Neural cell (in vitro differentiated cells): ENCODE data around the gene LMOD3. TPM values are rescaled to one million over a fixed set of nuclear protein-coding genes. Genes with fewer than 3 reads are reported as not detected.

Source experiments
- H2AFZ ChIP-seq: fragments of 200-600, 300-800 bp; sonication (generic), shearing (Covaris generic); 2 replicates; pipeline ENCODE4 v1.6.0; 2014; ENCODE audit warnings: low read depth, mild to moderate bottlenecking, antibody characterized with exemption, low read length, moderate library complexity
- H3F3A ChIP-seq: fragments of 200-600 bp; shearing (Covaris generic); 2 replicates; pipeline ENCODE4 v1.6.1; 2016; ENCODE audit warnings: mild to moderate bottlenecking, moderate library complexity, mixed read lengths, antibody characterized with exemption, low read length; ENCODE audit not compliant: insufficient read depth, poor library complexity, severe bottlenecking
- H3K27ac ChIP-seq: fragments of 200-600, 300-800 bp; sonication (generic), shearing (Covaris generic); 2 replicates; pipeline ENCODE4 v1.5.1; 2014; ENCODE audit warnings: mild to moderate bottlenecking, low read length, moderate library complexity
- H3K27me3 ChIP-seq: fragments of 300-800, 200-600 bp; sonication (generic), shearing (Covaris generic); 2 replicates; pipeline ENCODE4 v1.6.0; 2014; ENCODE audit warnings: mild to moderate bottlenecking, low read depth, low read length, moderate library complexity; ENCODE audit not compliant: insufficient read depth
- H3K36me3 ChIP-seq: fragments of 300-800, 200-600 bp; sonication (generic), shearing (Covaris generic); 2 replicates; pipeline ENCODE4 v1.5.1; 2014; ENCODE audit warnings: mild to moderate bottlenecking, antibody characterized with exemption, low read length, moderate library complexity; ENCODE audit not compliant: insufficient read depth
- H3K4me2 ChIP-seq: fragments of 300-800, 200-600 bp; sonication (generic), shearing (Covaris generic); 2 replicates; pipeline ENCODE4 v1.6.0; 2014; ENCODE audit warnings: mild to moderate bottlenecking, low read length
- H3K4me3 ChIP-seq: fragments of 300-800, 200-600 bp; sonication (generic), shearing (Covaris generic); 2 replicates; pipeline ENCODE4 v1.5.1; 2014; ENCODE audit warnings: mild to moderate bottlenecking, low read length, moderate library complexity
- H3K79me2 ChIP-seq: fragments of 200-600 bp; shearing (Covaris generic); replicated peaks from 2 replicates; pipeline ENCODE4 v1.6.0; 2014; ENCODE audit warnings: mild to moderate bottlenecking, low read length, moderate library complexity; ENCODE audit not compliant: insufficient read depth
- H3K9ac ChIP-seq: fragments of 300-800, 200-600 bp; sonication (generic), shearing (Covaris generic); 2 replicates; pipeline ENCODE4 v1.6.1; 2016; ENCODE audit warnings: mild to moderate bottlenecking, low read length, mixed read lengths
- H3K9me2 ChIP-seq: fragments of 200-600 bp; shearing (Covaris generic); 2 replicates; pipeline ENCODE4 v1.6.1; 2016; ENCODE audit warnings: mild to moderate bottlenecking, low read length, mixed read lengths; ENCODE audit not compliant: insufficient read depth
- H3K9me3 ChIP-seq: fragments of 200-600, 300-800 bp; sonication (generic), shearing (Covaris generic); 2 replicates; pipeline ENCODE4 v1.6.1; 2016; ENCODE audit warnings: mild to moderate bottlenecking, mixed run types, low read length, moderate library complexity, mixed read lengths
- H4K20me1 ChIP-seq: fragments of 200-600 bp; shearing (Covaris generic); 2 replicates; pipeline ENCODE4 v1.6.1; 2016; ENCODE audit warnings: mild to moderate bottlenecking, mixed run types; ENCODE audit not compliant: insufficient read depth
- EP300 ChIP-seq: fragments of 450-650 bp; conservative IDR thresholded peaks from 2 replicates; pipeline ENCODE4 v1.6.1; 2014; ENCODE audit warnings: antibody characterized with exemption, mild to moderate bottlenecking, moderate library complexity; ENCODE audit not compliant: poor library complexity, severe bottlenecking
- EZH2 ChIP-seq: fragments of 200-600, 300-800 bp; shearing (Covaris generic), sonication (generic); IDR thresholded peaks from 2 replicates; pipeline ENCODE4 v1.6.1; 2014; ENCODE audit warnings: antibody characterized with exemption, low read length, borderline replicate concordance, mild to moderate bottlenecking; ENCODE audit not compliant: insufficient read depth, poor library complexity, severe bottlenecking
- MXI1 ChIP-seq: fragments of 450-650 bp; conservative IDR thresholded peaks from 2 replicates; pipeline ENCODE4 v1.6.1; 2014; ENCODE audit warnings: antibody characterized with exemption, mild to moderate bottlenecking; ENCODE audit not compliant: poor library complexity, severe bottlenecking
- POLR2AphosphoS5 ChIP-seq: IDR thresholded peaks from 2 replicates; pipeline ENCODE4 v1.6.1; 2012
- RAD21 ChIP-seq: fragments of 450-650 bp; conservative IDR thresholded peaks from 2 replicates; pipeline ENCODE4 v1.6.1; 2014; ENCODE audit warnings: antibody characterized with exemption, mild to moderate bottlenecking, moderate library complexity
- REST ChIP-seq: IDR thresholded peaks from 2 replicates; pipeline ENCODE4 v1.6.1; 2012; ENCODE audit warnings: borderline replicate concordance
- SMC3 ChIP-seq: fragments of 450-650 bp; conservative IDR thresholded peaks from 2 replicates; pipeline ENCODE4 v1.6.1; 2014; ENCODE audit warnings: antibody characterized with exemption, mild to moderate bottlenecking, moderate library complexity; ENCODE audit not compliant: poor library complexity
- TAF1 ChIP-seq: IDR thresholded peaks from 2 replicates; pipeline ENCODE4 v1.6.1; 2012; ENCODE audit warnings: low read depth
- polyA plus RNA-seq: library from polyadenylated mRNA; depleted of rRNA; stranded (reverse); fragments of >200 nt; gene quantifications from 2 replicates; pipeline ENCODE4 v1.2.3, GENCODE V29; 2014
- TF ChIP-seq, protein P1 (sequence below): fragments of 450-650 bp; IDR thresholded peaks from 2 replicates; pipeline ENCODE4 v1.5.1; 2014; ENCODE audit warnings: antibody characterized with exemption, mild to moderate bottlenecking, moderate library complexity; ENCODE audit not compliant: poor library complexity, severe bottlenecking

LMOD3 gene
- polyA plus RNA-seq, 1 donor from 2014 or later, result not detected

- Histone ChIP-seq H3K79me2 (no peaks in the 10 kb centered on the region), H3K27ac (no peak overlapping the region), H3K9me3 (no peaks in the 10 kb centered on the region), H3F3A (no peaks in the 10 kb centered on the region), H3K9me2 (no peaks in the 10 kb centered on the region), H3K27me3 (no peaks in the 10 kb centered on the region), H3K4me3 (no peak overlapping the region), H3K4me2 (no peak overlapping the region), H2AFZ (no peak overlapping the region), H4K20me1 (no peaks in the 10 kb centered on the region), H3K9ac (no peak overlapping the region), H3K36me3 (no peaks in the 10 kb centered on the region)
- no peak for TF ChIP-seq MXI1
- TF ChIP-seq, protein P1, sequence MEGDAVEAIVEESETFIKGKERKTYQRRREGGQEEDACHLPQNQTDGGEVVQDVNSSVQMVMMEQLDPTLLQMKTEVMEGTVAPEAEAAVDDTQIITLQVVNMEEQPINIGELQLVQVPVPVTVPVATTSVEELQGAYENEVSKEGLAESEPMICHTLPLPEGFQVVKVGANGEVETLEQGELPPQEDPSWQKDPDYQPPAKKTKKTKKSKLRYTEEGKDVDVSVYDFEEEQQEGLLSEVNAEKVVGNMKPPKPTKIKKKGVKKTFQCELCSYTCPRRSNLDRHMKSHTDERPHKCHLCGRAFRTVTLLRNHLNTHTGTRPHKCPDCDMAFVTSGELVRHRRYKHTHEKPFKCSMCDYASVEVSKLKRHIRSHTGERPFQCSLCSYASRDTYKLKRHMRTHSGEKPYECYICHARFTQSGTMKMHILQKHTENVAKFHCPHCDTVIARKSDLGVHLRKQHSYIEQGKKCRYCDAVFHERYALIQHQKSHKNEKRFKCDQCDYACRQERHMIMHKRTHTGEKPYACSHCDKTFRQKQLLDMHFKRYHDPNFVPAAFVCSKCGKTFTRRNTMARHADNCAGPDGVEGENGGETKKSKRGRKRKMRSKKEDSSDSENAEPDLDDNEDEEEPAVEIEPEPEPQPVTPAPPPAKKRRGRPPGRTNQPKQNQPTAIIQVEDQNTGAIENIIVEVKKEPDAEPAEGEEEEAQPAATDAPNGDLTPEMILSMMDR, result no peak
- no peak for TF ChIP-seq SMC3
- no peak for TF ChIP-seq REST
- no peak for TF ChIP-seq EP300
- no peak for TF ChIP-seq POLR2AphosphoS5
- TF ChIP-seq TAF1, result no peak
- TF ChIP-seq EZH2, result no peak
- TF ChIP-seq RAD21, result no peak
Measured at GRCh38 chr3:69141313-69141712, 18.9 kb upstream of the LMOD3 start.

DNA sequence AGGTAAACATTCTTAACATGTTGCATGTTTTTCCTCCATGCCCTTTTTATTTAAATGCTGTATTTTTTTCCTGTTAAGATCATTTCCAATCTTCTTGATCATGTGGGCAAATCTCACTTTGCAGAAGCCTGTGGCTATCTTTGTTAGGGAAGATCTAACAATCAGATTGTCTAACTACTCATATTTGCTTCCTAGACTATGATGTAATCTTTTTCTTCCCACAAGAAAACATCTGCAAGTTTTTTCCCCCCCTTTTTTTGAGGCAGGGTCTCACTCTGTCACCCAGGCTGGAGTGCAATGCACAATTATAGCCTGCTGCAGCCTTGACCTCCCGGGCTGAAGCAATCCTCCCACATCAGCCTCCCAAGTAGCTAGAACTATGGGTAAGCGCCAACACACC, 15.0 kb upstream of the LMOD3 start:
- no peak overlapping the region for H2AFZ ChIP-seq
- H3K4me3 ChIP-seq, result no peak overlapping the region
- H4K20me1 ChIP-seq, result no peaks in the 10 kb centered on the region
- H3K9me3 ChIP-seq, result no peaks in the 10 kb centered on the region
- H3K9ac ChIP-seq, result no peak overlapping the region
- TF ChIP-seq TAF1 (no peak), EP300 (no peak), RAD21 (no peak), MXI1 (no peak), SMC3 (no peak), REST (no peak), POLR2AphosphoS5 (no peak), EZH2 (no peak)
- TF ChIP-seq, protein P1, result no peak
- H3K27ac ChIP-seq, result no peak overlapping the region
- H3K4me2 ChIP-seq, result no peak overlapping the region
- H3F3A ChIP-seq, result no peaks in the 10 kb centered on the region
- H3K36me3 ChIP-seq, result no peaks in the 10 kb centered on the region
- no peaks in the 10 kb centered on the region for H3K9me2 ChIP-seq
- H3K27me3 ChIP-seq, result no peaks in the 10 kb centered on the region
- no peaks in the 10 kb centered on the region for H3K79me2 ChIP-seq
